NCI-H1105 (cell line): ENCODE results near the gene GOLGB1.

Source experiments
- DNase-seq: peaks from one replicate; lab custom pipeline; 2025; lab: John Stamatoyannopoulos, UW

Gene GOLGB1

GRCh38 chr3:121637922-121638321 lies 111.6 kb downstream of the GOLGB1 start:
- DNase-seq = no peak

- no peak for DNase-seq
Measured at GRCh38 chr3:121630355-121630754, 119.2 kb downstream of the GOLGB1 start.

- no peak for DNase-seq
Measured at GRCh38 chr3:121629601-121630000, 119.9 kb downstream of the GOLGB1 start.

GRCh38 chr3:121627622-121628021 lies 121.9 kb downstream of the GOLGB1 start:
- DNase-seq = no peak

- DNase-seq = no peak
Measured at GRCh38 chr3:121627211-121627610, 122.3 kb downstream of the GOLGB1 start.

- no peak for DNase-seq
Measured at GRCh38 chr3:121626495-121626894, 123.0 kb downstream of the GOLGB1 start.

GRCh38 chr3:121624147-121624899 lies 125.2 kb downstream of the GOLGB1 start:
- no peak for DNase-seq

- no peak for DNase-seq
Measured at GRCh38 chr3:121621491-121621890, 128.1 kb downstream of the GOLGB1 start.

- no peak for DNase-seq
Measured at GRCh38 chr3:121619691-121620090, 129.8 kb downstream of the GOLGB1 start.
